HCT116 (cell line): ENCODE measurements around the gene CLCA2.

ENCODE experiments used
- POLR2A ChIP-seq: IDR thresholded peaks from 2 replicates; pipeline ENCODE4 v1.7.0; 2011; ENCODE audit warnings: borderline replicate concordance; ENCODE audit not compliant: insufficient read depth, insufficient read length; ENCODE audit errors: extremely low read depth
- TF ChIP-seq, protein P1 (sequence below), 3 experiments: fragments of 200-600 bp in 1 of 3; sonication (generic) in 1 of 3; IDR thresholded peaks in 2 of 3; conservative IDR thresholded peaks in 1 of 3; 2 replicates each; pipeline ENCODE4 v1.5.1; 2012 to 2017; ENCODE audit warnings: low read depth in 2 of 3, low read length in 2 of 3, antibody characterized with exemption in 1 of 3, borderline replicate concordance in 1 of 3, control low read depth in 1 of 3, mild to moderate bottlenecking in 1 of 3, mixed read lengths in 1 of 3, mixed run types in 1 of 3, moderate library complexity in 1 of 3; ENCODE audit not compliant: insufficient read depth in 1 of 3

DNA sequence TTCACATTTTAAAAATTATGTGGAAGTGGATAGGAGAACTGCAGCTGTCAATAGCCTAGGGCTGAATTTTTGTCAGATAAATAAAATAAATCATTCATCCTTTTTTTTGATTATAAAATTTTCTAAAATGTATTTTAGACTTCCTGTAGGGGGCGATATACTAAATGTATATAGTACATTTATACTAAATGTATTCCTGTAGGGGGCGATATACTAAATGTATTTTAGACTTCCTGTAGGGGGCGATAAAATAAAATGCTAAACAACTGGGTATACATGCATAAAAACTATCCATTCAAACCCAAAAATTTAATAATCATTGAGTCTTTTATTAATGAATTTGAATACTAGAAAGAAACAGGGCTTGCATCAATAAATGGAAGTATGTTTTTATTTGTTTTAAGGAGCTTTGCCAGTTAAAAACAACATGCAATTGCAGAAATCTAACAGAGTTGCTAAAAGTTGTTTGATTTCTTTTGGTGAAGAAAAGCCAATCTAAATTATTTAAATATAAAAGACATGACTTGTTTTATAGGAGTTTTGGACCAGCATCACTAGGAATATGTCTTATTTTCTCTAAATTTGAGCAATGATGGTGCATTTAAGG lies 76.1 kb downstream of the CLCA2 start:
- TF ChIP-seq, protein P1, sequence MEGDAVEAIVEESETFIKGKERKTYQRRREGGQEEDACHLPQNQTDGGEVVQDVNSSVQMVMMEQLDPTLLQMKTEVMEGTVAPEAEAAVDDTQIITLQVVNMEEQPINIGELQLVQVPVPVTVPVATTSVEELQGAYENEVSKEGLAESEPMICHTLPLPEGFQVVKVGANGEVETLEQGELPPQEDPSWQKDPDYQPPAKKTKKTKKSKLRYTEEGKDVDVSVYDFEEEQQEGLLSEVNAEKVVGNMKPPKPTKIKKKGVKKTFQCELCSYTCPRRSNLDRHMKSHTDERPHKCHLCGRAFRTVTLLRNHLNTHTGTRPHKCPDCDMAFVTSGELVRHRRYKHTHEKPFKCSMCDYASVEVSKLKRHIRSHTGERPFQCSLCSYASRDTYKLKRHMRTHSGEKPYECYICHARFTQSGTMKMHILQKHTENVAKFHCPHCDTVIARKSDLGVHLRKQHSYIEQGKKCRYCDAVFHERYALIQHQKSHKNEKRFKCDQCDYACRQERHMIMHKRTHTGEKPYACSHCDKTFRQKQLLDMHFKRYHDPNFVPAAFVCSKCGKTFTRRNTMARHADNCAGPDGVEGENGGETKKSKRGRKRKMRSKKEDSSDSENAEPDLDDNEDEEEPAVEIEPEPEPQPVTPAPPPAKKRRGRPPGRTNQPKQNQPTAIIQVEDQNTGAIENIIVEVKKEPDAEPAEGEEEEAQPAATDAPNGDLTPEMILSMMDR (IDR thresholded peaks at IDR 0.05 in 2 of 3, conservative IDR thresholded peaks at IDR 0.05 in 1 of 3; ENCODE audit: borderline replicate concordance in 1 of 3, insufficient read depth in 1 of 3, low read depth in 2 of 3, low read length in 2 of 3), result peak; percentile 63 to 100 (median 89)
- no peak for TF ChIP-seq POLR2A
